ENCODE measurements around the gene RAD51. TPM values are rescaled to one million over a fixed set of nuclear protein-coding genes. Genes with fewer than 3 reads are reported as not detected.
A peak's percentile ranks its signal among the peaks of the same experiment; 100 is the strongest.

The RAD51 gene
- total and polyA plus RNA-seq, 9 of the 15 experiments (the other 6 are each of a cell fraction or from before 2014, with no cell fraction given): 16.0 to 63.8 (median 34.6) TPM

GRCh38 chr15:40764629-40765103 lies 69.7 kb downstream of the RAD51 start (continued):
- TF ChIP-seq ZBTB11 (CRISPR knock-in tag; IDR thresholded peaks at IDR 0.05): 0 out of 6 replicates have a peak, but pooled peaks of 1 of the 3 experiments have one; percentile 6
- no peak for TF ChIP-seq SRSF9 (IDR thresholded peaks at IDR 0.05; ENCODE audit: borderline replicate concordance, low read depth, low read length)
- peak; percentile 54 for TF ChIP-seq BHLHE40 (IDR thresholded peaks at IDR 0.05; ENCODE audit: low read length)

- H3K9ac ChIP-seq (ENCODE audit: insufficient read depth in 1 of 2, low read depth in 2 of 2, low read length in 2 of 2): peak overlapping the region in 1 of 2 experiments; percentile 63; a peak in 2 of 4 replicates
- no peak overlapping the region for H3K4me2 ChIP-seq (ENCODE audit: insufficient read depth, low read length)
- no peaks in the 10 kb centered on the region for H3K9me1 ChIP-seq (ENCODE audit: control insufficient read depth, insufficient read depth, low read length)
- H3K4me3 ChIP-seq: no peak overlapping the region
- H2AFZ ChIP-seq (ENCODE audit: low read depth, low read length): no peak overlapping the region
- peaks cover 21 to 74% of the 10 kb centered on the region in 2 experiments; a peak in 4 of 5 replicates for H3K4me1 ChIP-seq (replicated peaks in 1 of 2; ENCODE audit: control insufficient read depth in 2 of 2, insufficient read depth in 2 of 2, low read length in 2 of 2)
- in situ Hi-C loops (cut with MboI) (no loop called here), intact Hi-C loops (cut with micrococcal nuclease) (loop anchor here (10.0 kb wide), 1 partner anchor 172 kb away; the partner anchor contains the start of gene KNL1)
- WGBS (ENCODE audit: insufficient coverage, low coverage, missing lambda C conversion rate): 67% methylated on average over 7 of the region's 7 CpGs
- ChIA-PET CTCF (ENCODE audit: low intra/inter-chr PET ratio) (interaction anchor here (0.5 kb wide), 1 partner anchor 15 kb away, joined by 3 read pairs; no protein-coding TSS in a partner anchor), POLR2A (interaction anchor here (0.6 to 3.8 kb wide), 4 partner anchors 9 to 72 kb away, joined by 3 to 18 read pairs (median 4); no protein-coding TSS in a partner anchor)
- H3K9me3 ChIP-seq (replicated peaks; ENCODE audit: control insufficient read depth, insufficient read depth, low read depth, low read length): no peaks in the 10 kb centered on the region
- H3K27ac ChIP-seq (ENCODE audit: extremely low read depth, low read depth, low read length): no peak overlapping the region
- DNase-seq (ENCODE audit: extremely low read depth in 1 of 4, low spot score in 3 of 4) (no peak), ATAC-seq (no peak), FAIRE-seq (no peak)
- BruUV-seq (replicated peaks): no TSS peak
- no peak for TF ChIP-seq ZNF384 (IDR thresholded peaks at IDR 0.05; ENCODE audit: low read depth, low read length)
- TF ChIP-seq ZNF3 (CRISPR knock-in tag; IDR thresholded peaks at IDR 0.05): no peak
- no peak for TF ChIP-seq ILF3 (IDR thresholded peaks at IDR 0.05; ENCODE audit: borderline replicate concordance)
- no peak for TF ChIP-seq UBTF (IDR thresholded peaks at IDR 0.05; ENCODE audit: borderline replicate concordance in 1 of 2, low read depth in 2 of 2, low read length in 2 of 2)
- TF ChIP-seq SUPT5H (IDR thresholded peaks at IDR 0.05): peak; percentile 26; the same call in 1 of the 2 replicates
- 0 out of 2 replicates have a peak, but pooled peaks have one; percentile 33 for TF ChIP-seq MED1 (CRISPR knock-in tag; IDR thresholded peaks at IDR 0.05; ENCODE audit: borderline replicate concordance)
- peaks cover 16% of the 10 kb centered on the region; the same call in 1 of the 3 replicates for H3K36me3 ChIP-seq (ENCODE audit: control insufficient read depth, insufficient read depth, low read length)
- H3K79me2 ChIP-seq (ENCODE audit: control insufficient read depth, insufficient read depth, low read length): no peaks in the 10 kb centered on the region
- no peaks in the 10 kb centered on the region; the same call in none of the 2 replicates for H4K20me1 ChIP-seq (replicated peaks; ENCODE audit: control insufficient read depth, insufficient read depth, low read length)
- H3K27me3 ChIP-seq (ENCODE audit: control insufficient read depth in 2 of 2, insufficient read depth in 2 of 2, low read length in 2 of 2): no peaks in the 10 kb centered on the region
These were observed 71.3 kb downstream of the RAD51 start for GRCh38 chr15:40766194-40766815.
